ENCODE measurements around the gene EHBP1L1.
"Not testable (repeated sequence)": the region's sequence is repeated elsewhere in the genome, so short reads cannot be mapped to it uniquely, and the experiment has no call there.

The EHBP1L1 gene

GRCh38 chr11:65562020-65562419, 13.8 kb upstream of the EHBP1L1 start:
- H3K9ac ChIP-seq (ENCODE audit: low read depth, low read length), result no peak overlapping the region
- H3K4me1 ChIP-seq (ENCODE audit: insufficient read depth, low read length), result peaks cover 29% of the 10 kb centered on the region
- H3K36me3 ChIP-seq (ENCODE audit: insufficient read depth, low read length), result no peaks in the 10 kb centered on the region
- H3K9me3 ChIP-seq (ENCODE audit: control insufficient read depth, insufficient read depth, low read length), result no peaks in the 10 kb centered on the region

- H3K4me1 ChIP-seq (ENCODE audit: insufficient read depth, low read length), result peaks cover 25% of the 10 kb centered on the region
Observed at GRCh38 chr11:65562788-65563187, 13.1 kb upstream of the EHBP1L1 start.

GRCh38 chr11:65563601-65564000, 12.3 kb upstream of the EHBP1L1 start:
- no peaks in the 10 kb centered on the region for H3K36me3 ChIP-seq (ENCODE audit: insufficient read depth, low read length)
- no peaks in the 10 kb centered on the region for H3K9me3 ChIP-seq (ENCODE audit: control insufficient read depth, insufficient read depth, low read length)
- H3K9ac ChIP-seq (ENCODE audit: low read depth, low read length), result no peak overlapping the region
- H3K4me1 ChIP-seq (ENCODE audit: insufficient read depth, low read length), result peaks cover 24% of the 10 kb centered on the region

More at GRCh38 chr11:65562788-65563187, 13.1 kb upstream of the EHBP1L1 start:
- no peaks in the 10 kb centered on the region for H3K9me3 ChIP-seq (ENCODE audit: control insufficient read depth, insufficient read depth, low read length)
- no peaks in the 10 kb centered on the region for H3K36me3 ChIP-seq (ENCODE audit: insufficient read depth, low read length)
- no peak overlapping the region for H3K9ac ChIP-seq (ENCODE audit: low read depth, low read length)

GRCh38 chr11:65564879-65565559, 10.8 kb upstream of the EHBP1L1 start:
- not testable (repeated sequence) for H3K36me3 ChIP-seq (ENCODE audit: insufficient read depth, low read length); H3K9ac ChIP-seq (ENCODE audit: low read depth, low read length); H3K9me3 ChIP-seq (ENCODE audit: control insufficient read depth, insufficient read depth, low read length)
- peaks cover 18% of the 10 kb centered on the region; the same call in 1 of the 2 replicates for H3K4me1 ChIP-seq (ENCODE audit: insufficient read depth, low read length)

GRCh38 chr11:65565624-65566453, 10.0 kb upstream of the EHBP1L1 start:
- Histone ChIP-seq H3K4me1 (ENCODE audit: insufficient read depth, low read length) (peaks cover 13% of the 10 kb centered on the region; the same call in 1 of the 2 replicates), H3K36me3 (ENCODE audit: insufficient read depth, low read length) (no peaks in the 10 kb centered on the region), H3K9me3 (ENCODE audit: control insufficient read depth, insufficient read depth, low read length) (no peaks in the 10 kb centered on the region), H3K9ac (ENCODE audit: low read depth, low read length) (no peak overlapping the region)

GRCh38 chr11:65569164-65569972, 6.5 kb upstream of the EHBP1L1 start:
- peak overlapping the region; percentile 78 for H3K9ac ChIP-seq (ENCODE audit: low read depth, low read length)
- no peaks in the 10 kb centered on the region for H3K36me3 ChIP-seq (ENCODE audit: insufficient read depth, low read length)
- H3K9me3 ChIP-seq (ENCODE audit: control insufficient read depth, insufficient read depth, low read length), result no peaks in the 10 kb centered on the region
- H3K4me1 ChIP-seq (ENCODE audit: insufficient read depth, low read length), result peaks cover 8% of the 10 kb centered on the region; the same call in 1 of the 2 replicates

- Histone ChIP-seq H3K9me3 (ENCODE audit: control insufficient read depth, insufficient read depth, low read length) (no peaks in the 10 kb centered on the region), H3K4me1 (ENCODE audit: insufficient read depth, low read length) (peaks cover 11% of the 10 kb centered on the region; the same call in 1 of the 2 replicates), H3K36me3 (ENCODE audit: insufficient read depth, low read length) (no peaks in the 10 kb centered on the region), H3K9ac (ENCODE audit: low read depth, low read length) (peak within 1 kb of the TSS; percentile 78)
Observed at GRCh38 chr11:65569973-65570918, 5.6 kb upstream of the EHBP1L1 start, which contains the start of gene ZNRD2. ZNRD2 (plus strand) TSS chr11:65570477; CDS start chr11:65570492, 15 bp downstream.

- H3K9ac ChIP-seq (ENCODE audit: low read depth, low read length), result no peak overlapping the region
Observed at GRCh38 chr11:65571420-65571819, 4.4 kb upstream of the EHBP1L1 start.

GRCh38 chr11:65571940-65572339, 3.9 kb upstream of the EHBP1L1 start:
- H3K4me1 ChIP-seq (ENCODE audit: insufficient read depth, low read length), result peaks cover 14% of the 10 kb centered on the region; the same call in 1 of the 2 replicates
- no peaks in the 10 kb centered on the region for H3K9me3 ChIP-seq (ENCODE audit: control insufficient read depth, insufficient read depth, low read length)
- H3K9ac ChIP-seq (ENCODE audit: low read depth, low read length), result peak overlapping the region; percentile 62; the same call in 1 of the 2 replicates
- H3K36me3 ChIP-seq (ENCODE audit: insufficient read depth, low read length), result no peaks in the 10 kb centered on the region

More at GRCh38 chr11:65571420-65571819, 4.4 kb upstream of the EHBP1L1 start:
- Histone ChIP-seq H3K36me3 (ENCODE audit: insufficient read depth, low read length) (no peaks in the 10 kb centered on the region), H3K4me1 (ENCODE audit: insufficient read depth, low read length) (peaks cover 14% of the 10 kb centered on the region; the same call in 1 of the 2 replicates), H3K9me3 (ENCODE audit: control insufficient read depth, insufficient read depth, low read length) (no peaks in the 10 kb centered on the region)

GRCh38 chr11:65572356-65573051, 3.3 kb upstream of the EHBP1L1 start, which contains the start of gene FAM89B:
FAM89B (plus strand) TSS chr11:65572538; CDS start chr11:65572670, 132 bp downstream.
- Histone ChIP-seq H3K9ac (ENCODE audit: low read depth, low read length) (peak within 1 kb of the TSS; percentile 62; the same call in 1 of the 2 replicates), H3K9me3 (ENCODE audit: control insufficient read depth, insufficient read depth, low read length) (no peaks in the 10 kb centered on the region), H3K4me1 (ENCODE audit: insufficient read depth, low read length) (peaks cover 19% of the 10 kb centered on the region; the same call in 1 of the 2 replicates)

GRCh38 chr11:65573391-65574079, 2.3 kb upstream of the EHBP1L1 start:
- no peaks in the 10 kb centered on the region for H3K9me3 ChIP-seq (ENCODE audit: control insufficient read depth, insufficient read depth, low read length)
- H3K36me3 ChIP-seq (ENCODE audit: insufficient read depth, low read length), result no peaks in the 10 kb centered on the region
- H3K4me1 ChIP-seq (ENCODE audit: insufficient read depth, low read length), result peaks cover 19% of the 10 kb centered on the region; the same call in 1 of the 2 replicates
- no peak overlapping the region; the same call in 1 of the 2 replicates for H3K9ac ChIP-seq (ENCODE audit: low read depth, low read length)

More at GRCh38 chr11:65572356-65573051, 3.3 kb upstream of the EHBP1L1 start, which contains the start of gene FAM89B:
- H3K36me3 ChIP-seq (ENCODE audit: insufficient read depth, low read length), result no peaks in the 10 kb centered on the region
